Stimulated activated CD4-positive, alpha-beta T cell treated with anti-CD3 and anti-CD28 coated beads, TNF-alpha, amount 100 ng/mL, for 48 hours (primary cell): ENCODE data around the gene PCED1B.
"Not testable (repeated sequence)": the region's sequence is repeated elsewhere in the genome, so short reads cannot be mapped to it uniquely, and the experiment has no call there.

Experiments
- DNase-seq, 3 donors: peaks; one replicate each; pipeline ENCODE4 v3.0.0-alpha.2; 2020; ENCODE audit warnings: low read depth in 3 of 3

Gene PCED1B

DNA sequence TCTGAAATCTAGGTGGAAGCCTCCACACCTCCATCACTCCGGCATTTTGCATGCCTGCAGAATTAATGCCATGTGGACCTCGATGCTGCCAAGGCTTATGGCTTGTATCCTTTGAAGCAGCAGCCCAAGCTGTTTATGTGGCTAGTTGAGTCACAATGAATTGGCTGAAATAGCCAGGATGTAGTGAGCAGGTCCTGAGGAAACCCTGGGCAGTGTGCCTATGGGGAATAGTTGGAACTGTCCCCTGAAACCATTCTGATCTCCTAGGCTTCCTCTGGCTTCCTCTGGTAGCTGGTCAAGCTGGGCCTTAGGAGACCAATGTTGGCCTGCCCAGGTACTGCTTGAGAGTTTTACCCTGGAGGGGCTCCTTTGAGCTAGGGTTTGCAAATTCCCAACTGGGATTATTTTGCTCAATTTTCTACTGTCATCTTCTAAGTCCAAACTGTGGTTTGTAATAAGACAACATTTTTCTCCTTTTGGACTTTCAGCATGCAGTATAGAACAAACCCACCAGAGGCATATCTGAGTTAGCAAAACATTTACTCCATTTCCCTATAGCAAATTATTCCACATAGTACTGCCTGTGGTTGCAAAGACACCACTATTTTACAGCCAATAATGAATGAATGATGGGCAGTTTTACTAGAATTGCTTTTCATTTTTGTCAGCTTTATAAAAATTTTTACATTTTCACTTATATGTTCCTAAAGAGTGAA, 85.5 kb downstream of the PCED1B start:
- no peak for DNase-seq

DNA sequence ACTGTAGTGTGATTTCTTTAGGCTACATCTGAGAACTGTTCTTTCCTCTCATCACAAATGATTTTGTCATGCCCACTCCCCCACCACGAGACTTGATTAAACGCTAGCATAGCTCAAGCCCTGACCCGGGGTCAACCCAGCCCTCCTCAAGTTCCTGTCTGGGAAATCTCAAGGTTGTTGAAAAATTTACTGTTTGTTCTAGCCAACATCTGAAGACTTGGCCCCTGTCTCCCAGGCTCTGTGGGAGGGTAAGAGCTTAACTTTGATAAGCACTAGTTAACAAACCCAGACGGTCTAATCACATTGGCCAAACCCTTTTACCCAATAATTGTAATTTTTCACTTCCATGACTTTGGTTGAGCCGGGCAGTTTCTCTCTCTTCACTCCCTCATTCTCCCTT, 86.5 kb downstream of the PCED1B start:
- DNase-seq: no peak

DNA sequence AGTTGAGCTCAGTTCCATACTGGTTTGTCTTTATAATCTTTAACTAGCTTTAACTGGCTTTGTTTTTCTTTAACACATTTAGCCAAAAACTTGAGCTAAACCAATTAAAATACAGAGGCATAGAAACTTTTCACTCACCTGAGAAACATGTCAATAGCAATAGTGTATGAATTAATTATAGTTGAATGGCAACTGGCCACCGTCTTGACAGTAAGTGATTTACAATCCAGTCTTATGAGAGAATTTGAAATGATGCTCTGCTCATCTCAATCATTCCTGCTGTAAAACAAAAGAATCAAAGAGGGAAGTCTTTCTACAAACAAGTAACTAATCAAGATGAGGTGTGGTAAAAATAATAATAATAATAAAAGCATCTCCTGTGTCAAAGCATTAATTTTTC, 86.9 kb downstream of the PCED1B start:
- no peak for DNase-seq

DNA sequence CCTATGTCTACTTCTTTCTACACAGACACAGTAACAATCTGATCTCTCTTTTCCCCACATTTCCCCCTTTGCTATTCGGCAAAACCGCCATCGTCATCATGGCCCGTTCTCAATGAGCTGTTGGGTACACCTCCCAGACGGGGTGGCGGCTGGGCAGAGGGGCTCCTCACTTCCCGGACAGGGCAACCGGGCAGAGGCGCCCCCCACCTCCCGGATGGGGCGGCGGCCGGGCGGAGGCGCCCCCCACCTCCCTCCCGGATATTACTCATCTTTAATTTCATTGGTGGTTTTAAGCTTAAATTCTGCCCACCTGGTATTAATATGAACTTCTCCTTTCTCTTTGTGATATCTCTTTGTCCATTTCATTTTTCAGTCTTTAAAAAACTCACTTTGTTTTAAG, 90.9 kb downstream of the PCED1B start:
- not testable (repeated sequence) for DNase-seq

DNA sequence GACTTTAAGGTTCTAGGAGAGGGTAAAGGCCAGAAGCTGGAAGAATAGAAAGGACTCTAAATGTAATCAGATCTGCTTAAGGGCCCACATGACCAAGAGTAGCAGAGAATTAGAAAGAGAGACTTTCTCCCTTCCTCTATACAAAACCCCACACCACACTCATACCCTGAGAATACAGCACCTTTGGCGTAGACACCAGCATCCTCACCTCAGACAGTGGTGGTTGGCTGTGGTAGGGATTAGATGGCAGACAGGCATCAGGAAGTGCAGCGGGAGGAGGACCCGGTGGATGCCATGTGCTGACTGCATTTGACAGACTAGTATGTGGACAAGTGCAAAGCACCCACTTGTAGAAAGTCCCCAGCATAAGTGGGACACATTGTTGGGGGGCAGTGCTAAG, 98.6 kb downstream of the PCED1B start:
- DNase-seq: no peak

DNA sequence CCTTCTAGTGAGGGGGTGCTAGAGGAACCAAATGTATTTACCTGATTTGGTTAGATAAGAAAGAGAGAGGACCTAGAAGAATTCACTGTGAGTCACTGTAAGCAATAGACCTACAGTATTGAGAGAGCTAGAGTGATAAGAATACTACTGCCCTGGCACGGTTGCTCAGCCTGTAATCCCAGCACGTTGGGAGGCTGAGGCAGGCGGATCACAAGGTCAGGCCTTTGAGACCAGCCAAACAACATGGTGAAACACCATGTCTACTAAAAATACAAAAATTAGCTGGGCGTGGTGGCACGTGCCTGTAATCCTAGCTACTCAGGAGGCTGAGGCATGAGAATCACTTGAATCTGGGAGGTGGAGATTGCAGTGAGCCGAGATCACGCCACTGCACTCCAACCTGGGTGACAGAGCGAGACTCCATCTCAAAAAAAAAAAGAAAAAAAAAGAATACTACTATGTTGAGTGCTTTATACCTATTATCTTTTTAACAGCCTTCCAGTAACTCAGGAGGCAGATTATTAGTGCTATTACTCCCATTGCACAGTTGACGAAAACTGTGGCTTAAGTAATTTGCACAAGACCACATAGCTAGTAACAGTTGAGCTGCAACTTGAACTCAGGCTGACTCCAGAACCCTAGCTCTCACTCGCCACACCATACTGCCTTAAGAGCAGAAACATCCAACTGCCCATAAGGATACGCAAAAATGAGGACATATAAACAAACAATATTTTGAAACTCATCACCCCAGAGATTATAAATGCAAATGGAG, 102.9 kb downstream of the PCED1B start:
- not testable (repeated sequence) for DNase-seq

DNA sequence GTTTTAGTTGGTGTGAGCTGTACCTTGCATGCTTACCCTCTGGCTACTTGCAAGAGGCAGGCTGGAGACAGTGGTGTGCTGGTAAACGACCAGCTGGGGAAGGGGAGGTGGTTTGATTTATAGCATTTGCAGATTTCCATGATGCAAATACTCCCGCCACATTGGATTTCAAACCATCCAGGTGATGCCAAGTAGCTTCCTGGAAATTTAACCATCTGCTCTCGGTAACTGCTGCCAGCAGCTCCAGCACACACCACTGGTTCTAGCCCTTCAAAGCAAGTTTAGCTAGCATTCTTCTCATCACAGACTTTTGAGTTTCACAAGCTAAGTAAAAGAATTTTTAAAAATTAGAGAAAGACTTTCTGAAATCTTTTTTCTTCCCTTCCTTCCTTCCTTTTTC, 104.8 kb downstream of the PCED1B start:
- no peak for DNase-seq

DNA sequence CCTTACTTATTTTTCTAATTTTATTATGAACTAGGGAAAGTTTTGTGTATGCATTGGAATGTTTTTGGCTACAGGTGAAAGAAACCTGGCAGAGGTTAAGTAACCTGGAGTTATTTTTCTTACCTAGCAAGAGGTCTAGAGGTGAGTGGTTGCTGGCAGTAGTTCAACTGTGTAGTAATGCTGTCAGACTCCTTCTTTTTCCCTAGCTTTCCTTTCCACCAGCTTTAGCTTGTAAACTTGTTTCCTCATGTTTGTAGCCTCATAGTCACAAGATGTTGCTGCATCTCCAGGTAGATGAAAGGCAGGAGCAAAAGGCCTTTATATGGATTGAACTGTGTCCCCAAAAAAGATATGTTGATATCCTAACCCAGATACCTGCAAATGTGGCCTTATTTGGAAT, 105.4 kb downstream of the PCED1B start:
- DNase-seq: no peak

DNA sequence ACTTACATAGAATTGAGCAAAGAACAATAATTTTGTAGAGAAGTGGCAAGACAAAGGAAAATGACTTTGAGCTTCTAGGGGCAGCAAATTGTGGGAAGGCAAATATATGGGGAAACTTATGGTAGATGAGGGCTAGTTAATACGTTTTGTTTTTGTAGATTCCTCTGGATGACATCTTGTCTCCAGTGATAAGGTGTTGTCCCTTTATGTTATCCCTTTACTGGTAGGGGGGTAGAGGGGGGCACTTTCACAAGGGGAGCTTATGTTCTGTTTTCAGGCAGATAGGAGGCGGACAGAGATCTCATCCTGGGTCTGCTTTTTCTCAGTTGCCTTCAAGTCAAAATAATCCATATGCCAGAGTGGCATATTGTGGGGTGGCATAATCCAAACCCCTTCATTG, 106.8 kb downstream of the PCED1B start:
- no peak for DNase-seq

DNA sequence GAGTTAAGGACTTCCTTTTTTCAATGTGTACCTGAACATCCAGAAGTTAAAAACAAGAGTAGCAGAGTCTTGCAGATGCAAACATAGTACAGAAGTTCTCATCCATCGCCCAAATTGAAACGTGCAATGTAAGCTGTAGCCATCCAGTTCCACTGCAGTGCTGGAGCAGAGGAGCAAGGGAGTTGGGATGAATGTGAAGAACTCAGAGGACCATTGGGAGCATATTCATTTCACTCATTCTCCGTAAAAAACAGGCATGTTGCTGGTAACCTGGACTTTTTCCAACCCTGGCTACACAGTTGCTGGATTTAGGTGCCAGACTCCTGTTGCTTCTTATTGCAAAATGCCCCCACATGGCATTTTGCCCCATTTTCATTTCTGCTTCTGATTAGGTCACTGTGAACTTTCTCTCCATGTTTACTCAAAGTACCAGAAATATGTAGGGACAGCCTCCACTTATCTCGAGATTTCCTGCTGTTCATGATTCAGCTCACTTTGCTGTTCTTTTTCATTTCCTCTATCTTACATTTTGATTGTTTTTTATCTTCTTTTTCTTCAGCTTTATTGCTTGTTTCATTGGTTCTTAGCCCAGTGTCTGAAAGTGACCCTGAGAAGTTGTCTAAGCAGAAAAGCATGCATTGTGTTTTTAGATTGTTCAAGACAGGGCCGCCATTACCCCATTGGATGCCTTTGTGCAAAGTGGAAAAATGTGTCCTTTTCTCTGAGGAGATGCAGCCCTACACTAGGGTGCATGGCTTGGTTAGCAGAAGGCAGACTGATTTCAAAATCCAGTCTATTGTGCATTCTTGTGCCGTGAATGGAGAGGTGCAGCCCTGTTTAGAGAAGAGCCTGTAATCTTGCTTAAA, 109.4 kb downstream of the PCED1B start:
- DNase-seq: no peak

DNA sequence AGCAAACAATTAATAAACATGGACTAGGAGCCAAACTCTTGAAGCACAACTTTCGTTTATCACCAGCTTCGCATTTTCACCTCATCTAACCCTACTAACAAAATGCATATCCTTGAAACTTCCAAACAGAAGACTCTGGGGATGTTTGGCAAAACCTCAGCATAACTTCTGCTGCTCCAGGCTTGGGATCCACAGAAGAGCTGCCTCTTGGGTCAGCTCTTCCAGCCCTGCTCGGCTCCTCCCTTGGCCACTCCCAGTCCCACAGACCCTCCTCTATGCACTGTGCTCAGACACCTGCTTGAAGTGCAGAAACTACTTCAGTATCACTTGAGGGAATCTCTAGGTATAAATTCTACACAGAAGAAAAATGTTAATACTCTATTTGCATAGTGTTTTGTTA, 110.3 kb downstream of the PCED1B start:
- no peak for DNase-seq

DNA sequence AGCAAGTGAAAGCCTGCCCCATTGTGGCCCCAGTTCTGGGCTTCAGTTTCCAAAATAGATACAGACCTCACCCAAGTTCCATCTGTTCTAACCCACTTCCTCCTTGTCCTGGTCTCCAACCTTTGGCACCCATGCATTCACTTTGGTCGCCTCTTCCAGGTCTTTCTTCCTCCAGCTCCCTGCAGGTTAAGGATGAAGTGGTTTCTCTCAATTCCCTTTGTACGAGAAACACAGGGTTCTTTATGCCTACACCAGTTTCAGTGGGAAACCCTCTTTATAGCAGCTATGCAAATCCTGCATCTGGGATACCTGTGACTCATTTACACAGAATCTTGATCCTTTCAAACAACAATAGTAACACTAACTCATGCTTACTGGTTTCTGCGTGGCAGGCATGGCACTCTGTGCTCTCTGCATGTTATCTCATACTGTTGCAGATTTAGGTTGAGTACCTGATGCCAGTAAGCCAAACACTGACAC, 110.9 kb downstream of the PCED1B start:
- peak in 2 of 3 donors; percentile 27 to 58 for DNase-seq

DNA sequence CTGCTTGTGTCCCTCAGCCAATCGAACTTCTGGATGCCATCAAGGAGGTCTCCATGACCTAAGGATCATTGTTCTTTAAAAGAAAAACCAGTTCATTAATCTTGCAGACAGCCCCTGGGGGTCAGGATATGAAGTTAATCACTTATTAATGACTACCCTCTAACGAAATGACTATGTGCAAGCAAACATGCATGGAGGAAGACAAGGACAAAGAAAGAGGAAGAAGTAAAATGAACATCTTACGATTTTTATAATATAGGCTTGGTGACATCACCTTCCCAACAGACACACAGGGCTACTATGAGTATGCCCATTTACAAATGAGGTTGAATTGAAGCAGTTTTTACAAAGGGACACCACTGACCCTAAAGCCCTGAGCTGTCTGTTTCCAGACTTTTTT, 111.5 kb downstream of the PCED1B start:
- no peak for DNase-seq

DNA sequence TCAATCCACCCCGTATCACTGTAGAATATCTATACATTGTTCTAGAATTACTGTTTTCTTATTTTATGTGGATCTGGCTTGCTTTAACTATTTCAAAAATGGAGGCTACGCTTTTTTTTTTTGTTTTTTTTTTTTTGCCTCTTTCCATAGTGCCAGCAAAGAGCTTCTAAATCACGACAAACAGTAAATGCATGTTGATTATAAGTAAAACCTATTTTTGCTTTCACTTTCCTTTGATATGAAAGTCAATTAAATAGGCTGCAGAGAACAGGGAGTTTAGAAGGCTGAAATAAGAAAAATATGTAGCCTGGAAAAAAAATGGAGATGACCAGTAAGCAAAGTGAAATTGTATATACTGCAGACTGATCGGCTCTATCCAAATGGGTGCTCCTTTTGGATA, 112.6 kb downstream of the PCED1B start:
- no peak for DNase-seq

DNA sequence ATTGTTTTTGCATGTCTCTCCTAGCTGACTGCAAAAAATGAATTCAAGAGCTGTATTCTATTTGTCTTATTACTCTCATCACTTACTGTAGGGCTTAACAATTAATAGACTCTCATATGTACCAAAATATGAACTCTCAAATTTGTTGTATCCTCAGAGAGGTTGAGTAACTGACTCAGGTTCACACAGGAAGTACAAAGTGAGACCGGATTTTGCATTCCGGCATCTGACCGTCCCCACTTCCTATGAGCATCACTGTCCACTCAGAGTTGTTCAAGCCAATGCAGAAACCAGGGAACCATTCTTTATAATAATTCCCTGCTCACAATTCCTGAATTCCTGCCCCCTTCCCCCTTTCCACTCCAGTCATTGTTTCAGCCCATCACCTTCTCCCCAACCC, 113.6 kb downstream of the PCED1B start:
- DNase-seq: no peak

DNA sequence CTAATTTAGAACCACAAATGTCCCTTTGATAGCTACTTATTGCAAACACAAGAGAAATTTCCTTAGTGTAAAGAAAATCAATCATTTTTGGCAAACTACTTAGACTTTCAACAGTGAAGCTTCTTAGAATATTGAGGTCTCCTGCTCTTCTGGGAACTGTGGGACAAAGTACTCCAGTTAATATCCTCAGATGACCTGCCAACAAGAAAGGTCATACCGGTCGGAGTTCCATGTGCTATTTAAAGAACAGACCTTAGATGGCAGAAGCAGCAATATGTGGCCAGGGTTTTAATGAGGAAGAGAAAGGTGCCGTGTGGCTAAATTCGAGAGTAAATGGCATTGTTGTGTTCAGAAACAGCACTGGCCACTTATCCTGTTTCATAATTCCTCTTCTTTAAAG, 115.1 kb downstream of the PCED1B start:
- DNase-seq: no peak

DNA sequence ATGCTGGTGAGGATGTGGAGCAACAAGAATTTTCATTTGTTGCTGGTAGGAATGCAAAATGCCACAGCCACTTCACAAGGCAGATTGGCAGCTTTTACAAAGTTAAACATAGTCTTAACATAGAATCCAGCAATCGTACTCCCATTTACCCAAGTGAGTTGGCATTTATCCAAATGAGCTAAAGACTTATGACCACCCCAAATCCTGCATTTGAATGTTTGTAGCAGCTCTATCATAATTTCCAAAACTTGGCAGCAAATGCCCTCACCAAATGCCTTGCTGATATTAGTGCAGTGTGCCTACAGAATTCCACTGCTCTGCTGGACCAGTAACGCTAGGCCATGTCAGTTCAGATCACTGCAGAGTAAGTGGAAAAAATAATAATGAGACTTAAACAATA, 121.0 kb downstream of the PCED1B start:
- DNase-seq: no peak

DNA sequence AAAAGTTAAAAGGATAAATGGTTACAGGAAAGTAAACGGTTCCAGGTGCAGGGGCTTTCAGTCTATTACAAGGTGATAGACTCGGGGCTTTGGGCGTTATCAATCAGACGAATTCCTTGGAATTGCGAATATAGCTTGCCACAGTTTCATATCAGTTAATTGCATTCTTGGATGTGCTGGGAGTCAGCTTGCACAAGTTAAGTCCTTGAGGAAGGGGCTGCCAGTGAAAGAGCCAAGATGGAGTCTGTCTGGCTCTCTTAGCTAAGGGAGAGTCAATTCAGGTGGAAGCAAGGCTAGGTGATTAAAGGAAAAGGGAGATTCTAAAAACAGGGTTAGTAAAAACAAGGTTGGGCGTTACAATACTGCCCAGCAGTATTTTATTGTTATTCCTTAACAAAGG, 121.8 kb downstream of the PCED1B start:
- DNase-seq: not testable (repeated sequence)

DNA sequence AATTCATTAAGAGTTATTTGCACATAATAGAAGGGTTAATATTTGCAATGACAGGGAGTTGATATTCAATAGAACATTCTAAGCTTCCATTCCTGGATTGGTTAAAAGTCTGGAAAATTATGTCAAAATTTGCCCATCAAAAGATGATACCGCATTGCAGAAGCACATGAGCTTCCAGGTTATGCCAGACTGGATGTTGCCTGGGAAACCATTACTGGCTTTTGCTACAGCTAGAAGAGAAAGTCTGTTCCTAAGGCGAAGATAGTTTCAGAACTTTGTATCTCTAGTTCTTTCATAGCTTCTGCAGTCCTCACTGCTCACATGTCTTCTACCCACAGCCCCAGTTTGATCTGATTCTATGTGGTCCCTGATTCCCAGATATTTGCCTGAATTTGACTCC, 122.8 kb downstream of the PCED1B start:
- DNase-seq: no peak

DNA sequence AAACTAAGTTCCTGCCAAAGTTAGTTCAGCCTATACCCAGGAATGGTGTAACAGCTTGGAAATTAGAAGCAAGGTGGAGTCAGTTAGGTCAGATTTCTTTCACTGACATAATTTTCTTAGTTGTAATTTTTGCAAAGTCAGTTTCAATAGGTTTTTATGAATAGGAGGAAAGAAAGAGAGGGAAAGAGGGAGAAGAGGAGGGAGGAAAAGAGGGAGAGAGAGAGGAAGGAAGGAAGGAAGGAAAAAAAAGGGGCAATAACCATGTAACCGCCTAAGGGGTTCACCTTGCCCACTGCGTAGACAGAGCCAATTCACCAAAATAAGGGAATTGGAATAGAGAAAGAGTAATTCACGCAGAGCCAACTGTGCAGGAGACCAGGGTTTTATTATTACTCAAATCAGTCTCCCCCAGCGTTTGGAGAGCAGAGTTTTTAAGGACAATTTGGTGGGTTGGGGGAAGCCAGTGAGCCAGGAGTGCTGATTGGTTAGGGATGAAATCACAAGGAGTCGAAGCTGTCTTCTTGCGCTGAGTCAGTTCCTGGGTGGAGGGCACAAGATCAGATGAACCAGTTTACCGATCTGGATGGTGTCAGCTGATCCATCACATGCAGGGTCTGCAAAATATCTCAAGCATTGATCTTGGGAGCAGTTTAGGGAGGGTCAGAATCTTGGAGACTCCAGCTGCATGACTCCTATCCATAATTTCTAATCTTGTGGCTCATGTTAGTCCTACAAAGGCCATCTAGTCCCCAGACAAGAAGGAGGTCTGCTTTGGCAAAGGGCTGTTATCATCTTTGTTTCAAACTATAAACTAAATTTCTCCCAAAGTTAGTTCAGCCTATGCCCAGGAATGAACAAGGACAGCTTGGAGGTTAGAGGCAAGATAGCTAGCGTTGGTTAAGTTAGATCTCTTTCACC, 126.4 kb downstream of the PCED1B start:
- no peak for DNase-seq
